ENCODE data around the gene CDK5. TPM values are rescaled to one million over a fixed set of nuclear protein-coding genes. Genes with fewer than 3 reads are reported as not detected.
A peak's percentile ranks its signal among the peaks of the same experiment; 100 is the strongest.

The CDK5 gene
- total RNA-seq, 1 donor, result 17.0 TPM

DNA sequence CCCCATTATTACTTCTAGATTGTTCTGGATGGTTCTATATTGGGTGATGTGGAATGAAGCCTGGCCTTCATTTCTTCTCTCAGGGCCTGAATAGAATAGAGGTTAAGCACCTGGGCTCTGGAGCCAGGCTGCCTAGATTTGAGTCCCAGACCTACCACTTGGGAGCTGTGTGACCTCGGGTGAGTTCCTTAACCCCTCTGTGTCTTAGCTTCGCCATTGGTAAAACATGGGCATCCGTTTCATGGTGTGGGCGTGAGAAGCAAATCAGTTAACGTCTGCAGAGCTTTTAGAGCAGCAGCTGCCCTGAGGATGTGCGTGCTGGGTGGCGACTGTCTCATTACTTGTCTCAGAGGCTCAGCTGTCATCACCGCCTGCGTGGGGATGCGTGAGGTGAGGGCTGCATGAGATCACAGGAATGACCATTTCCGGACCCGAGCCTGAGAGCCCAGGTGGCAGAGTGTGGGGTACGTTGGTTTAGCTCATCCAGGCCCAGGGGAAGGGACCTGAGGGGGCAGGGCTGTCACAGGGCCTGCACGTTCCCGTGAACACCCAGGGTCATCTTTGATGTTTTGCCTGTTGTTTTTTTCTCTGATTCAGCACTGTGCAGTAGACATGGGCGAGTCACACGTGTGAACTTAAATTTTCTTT, 38.3 kb upstream of the CDK5 start:
- Histone ChIP-seq H3K9me3 (ENCODE audit: low read depth, low read length) (no peaks in the 10 kb centered on the region), H3K79me2 (ENCODE audit: insufficient read depth, low read length) (peaks cover 92% of the 10 kb centered on the region), H3K36me3 (ENCODE audit: insufficient read depth, low read length) (peaks cover 7% of the 10 kb centered on the region), H4K20me1 (ENCODE audit: insufficient read depth, low read length) (peaks cover 78% of the 10 kb centered on the region), H3K4me1 (ENCODE audit: insufficient read depth, low read length) (no peaks in the 10 kb centered on the region), H3K4me3 (ENCODE audit: insufficient read depth, low read length) (no peak overlapping the region), H3K27ac (ENCODE audit: low read depth, low read length) (no peak overlapping the region), H3K27me3 (ENCODE audit: insufficient read depth, low read length) (no peaks in the 10 kb centered on the region), H2AFZ (ENCODE audit: low read length) (no peak overlapping the region), H3K4me2 (ENCODE audit: insufficient read depth, low read length) (no peak overlapping the region)
- peak; percentile 76 for DNase-seq (ENCODE audit: insufficient read length, low spot score, missing footprints)
- TF ChIP-seq, protein P1, sequence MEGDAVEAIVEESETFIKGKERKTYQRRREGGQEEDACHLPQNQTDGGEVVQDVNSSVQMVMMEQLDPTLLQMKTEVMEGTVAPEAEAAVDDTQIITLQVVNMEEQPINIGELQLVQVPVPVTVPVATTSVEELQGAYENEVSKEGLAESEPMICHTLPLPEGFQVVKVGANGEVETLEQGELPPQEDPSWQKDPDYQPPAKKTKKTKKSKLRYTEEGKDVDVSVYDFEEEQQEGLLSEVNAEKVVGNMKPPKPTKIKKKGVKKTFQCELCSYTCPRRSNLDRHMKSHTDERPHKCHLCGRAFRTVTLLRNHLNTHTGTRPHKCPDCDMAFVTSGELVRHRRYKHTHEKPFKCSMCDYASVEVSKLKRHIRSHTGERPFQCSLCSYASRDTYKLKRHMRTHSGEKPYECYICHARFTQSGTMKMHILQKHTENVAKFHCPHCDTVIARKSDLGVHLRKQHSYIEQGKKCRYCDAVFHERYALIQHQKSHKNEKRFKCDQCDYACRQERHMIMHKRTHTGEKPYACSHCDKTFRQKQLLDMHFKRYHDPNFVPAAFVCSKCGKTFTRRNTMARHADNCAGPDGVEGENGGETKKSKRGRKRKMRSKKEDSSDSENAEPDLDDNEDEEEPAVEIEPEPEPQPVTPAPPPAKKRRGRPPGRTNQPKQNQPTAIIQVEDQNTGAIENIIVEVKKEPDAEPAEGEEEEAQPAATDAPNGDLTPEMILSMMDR (IDR thresholded peaks at IDR 0.05; ENCODE audit: extremely low read depth, low read depth, low read length), result no peak

DNA sequence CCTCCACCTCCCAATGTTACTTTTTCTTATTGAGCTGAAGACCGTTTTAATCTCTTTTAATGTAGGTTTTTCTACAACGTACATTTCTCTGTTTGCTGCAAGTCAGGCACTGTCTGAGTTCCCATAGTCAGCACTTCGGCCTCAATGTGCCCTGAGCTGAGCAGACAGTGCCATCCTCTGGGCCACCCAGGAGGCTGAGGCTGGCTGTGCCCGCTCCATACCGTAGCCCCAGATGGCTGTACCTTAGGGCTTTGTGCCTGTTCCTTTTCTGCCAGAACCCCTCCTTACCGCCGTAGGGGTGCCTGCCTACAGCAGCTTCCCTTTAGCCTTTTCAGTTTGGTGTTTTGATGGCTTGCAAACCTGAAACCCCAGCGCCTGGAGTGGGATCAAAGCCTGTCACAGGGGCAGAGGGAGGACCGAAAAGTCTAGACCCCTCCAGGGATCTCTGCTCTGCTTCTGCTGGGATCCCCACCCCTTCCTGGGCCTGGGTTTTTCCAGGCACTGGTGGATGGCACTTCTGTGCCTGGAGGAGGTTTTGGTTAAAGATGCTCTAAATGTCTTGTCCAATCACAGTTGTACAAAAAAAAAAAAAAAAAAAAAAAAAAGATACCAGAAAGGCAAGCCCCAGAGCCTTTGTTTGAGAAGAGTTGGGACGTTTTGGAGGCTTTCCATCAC, 37.6 kb upstream of the CDK5 start:
- H4K20me1 ChIP-seq (ENCODE audit: insufficient read depth, low read length), result peaks cover 78% of the 10 kb centered on the region
- H3K9me3 ChIP-seq (ENCODE audit: low read depth, low read length), result no peaks in the 10 kb centered on the region
- H3K36me3 ChIP-seq (ENCODE audit: insufficient read depth, low read length), result peaks cover 7% of the 10 kb centered on the region
- peaks cover 91% of the 10 kb centered on the region for H3K79me2 ChIP-seq (ENCODE audit: insufficient read depth, low read length)
- peak; percentile 73 for DNase-seq (ENCODE audit: insufficient read length, low spot score, missing footprints)
- no peak overlapping the region for H2AFZ ChIP-seq (ENCODE audit: low read length)
- no peak overlapping the region for H3K27ac ChIP-seq (ENCODE audit: low read depth, low read length)
- no peak overlapping the region for H3K4me2 ChIP-seq (ENCODE audit: insufficient read depth, low read length)
- H3K4me1 ChIP-seq (ENCODE audit: insufficient read depth, low read length), result no peaks in the 10 kb centered on the region
- H3K27me3 ChIP-seq (ENCODE audit: insufficient read depth, low read length), result no peaks in the 10 kb centered on the region
- no peak overlapping the region for H3K4me3 ChIP-seq (ENCODE audit: insufficient read depth, low read length)
- TF ChIP-seq, protein P1 (IDR thresholded peaks at IDR 0.05; ENCODE audit: extremely low read depth, low read depth, low read length), result no peak

DNA sequence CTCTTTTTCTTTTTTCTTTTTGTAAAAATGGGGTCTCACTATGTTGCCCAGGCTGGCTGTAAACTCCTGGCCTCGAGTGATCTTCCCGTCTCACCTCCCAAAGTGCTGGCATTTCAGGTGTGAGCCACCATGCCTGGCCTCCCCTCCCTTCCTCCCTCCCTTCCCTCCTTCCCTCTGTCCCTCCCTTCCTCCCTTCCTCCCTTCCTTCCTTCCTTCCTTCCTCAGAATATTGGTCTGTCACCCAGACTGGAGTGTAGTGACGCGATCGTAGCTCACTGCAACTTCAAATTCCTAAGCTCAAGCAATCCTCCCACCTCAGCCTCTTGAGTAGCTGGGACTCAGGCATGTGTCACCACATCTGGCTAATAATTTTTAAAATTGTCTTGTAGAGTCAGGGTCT, 37.0 kb upstream of the CDK5 start:
- H3K4me2 ChIP-seq (ENCODE audit: insufficient read depth, low read length), result no peak overlapping the region
- H3K36me3 ChIP-seq (ENCODE audit: insufficient read depth, low read length), result peaks cover 7% of the 10 kb centered on the region
- H3K79me2 ChIP-seq (ENCODE audit: insufficient read depth, low read length), result peaks cover 91% of the 10 kb centered on the region
- H4K20me1 ChIP-seq (ENCODE audit: insufficient read depth, low read length), result peaks cover 78% of the 10 kb centered on the region
- TF ChIP-seq, protein P1 (IDR thresholded peaks at IDR 0.05; ENCODE audit: extremely low read depth, low read depth, low read length), result no peak
- peaks cover 2% of the 10 kb centered on the region for H3K4me1 ChIP-seq (ENCODE audit: insufficient read depth, low read length)
- H3K9me3 ChIP-seq (ENCODE audit: low read depth, low read length), result no peaks in the 10 kb centered on the region
- no peaks in the 10 kb centered on the region for H3K27me3 ChIP-seq (ENCODE audit: insufficient read depth, low read length)
- no peak overlapping the region for H2AFZ ChIP-seq (ENCODE audit: low read length)
- no peak for DNase-seq (ENCODE audit: insufficient read length, low spot score, missing footprints)
- H3K4me3 ChIP-seq (ENCODE audit: insufficient read depth, low read length), result no peak overlapping the region
- H3K27ac ChIP-seq (ENCODE audit: low read depth, low read length), result no peak overlapping the region

DNA sequence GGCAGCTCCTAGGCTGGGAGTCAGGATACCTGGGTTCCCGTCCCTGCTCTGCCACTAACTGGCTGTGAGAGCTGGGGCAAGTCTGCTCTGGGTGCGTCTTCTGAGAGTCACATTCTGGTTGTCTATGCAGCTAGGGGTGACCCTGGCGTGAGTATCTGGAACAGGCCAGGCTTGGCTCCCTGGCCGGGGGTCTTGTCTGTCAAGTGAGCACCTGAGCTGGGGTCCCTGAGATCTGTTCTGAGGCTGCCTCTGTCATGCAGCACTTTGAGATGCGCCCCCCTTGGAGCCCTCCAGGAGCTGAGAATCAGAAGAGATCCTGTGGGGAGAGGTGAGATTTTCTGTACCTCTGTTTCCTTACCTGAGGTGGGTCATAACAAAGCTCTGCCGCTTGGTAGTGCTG, 36.1 kb upstream of the CDK5 start:
- Histone ChIP-seq H3K79me2 (ENCODE audit: insufficient read depth, low read length) (peaks cover 95% of the 10 kb centered on the region), H3K4me3 (ENCODE audit: insufficient read depth, low read length) (no peak overlapping the region), H3K36me3 (ENCODE audit: insufficient read depth, low read length) (peaks cover 7% of the 10 kb centered on the region), H3K27ac (ENCODE audit: low read depth, low read length) (no peak overlapping the region), H3K4me2 (ENCODE audit: insufficient read depth, low read length) (no peak overlapping the region), H3K9me3 (ENCODE audit: low read depth, low read length) (no peaks in the 10 kb centered on the region), H3K4me1 (ENCODE audit: insufficient read depth, low read length) (peaks cover 11% of the 10 kb centered on the region), H4K20me1 (ENCODE audit: insufficient read depth, low read length) (peaks cover 81% of the 10 kb centered on the region), H2AFZ (ENCODE audit: low read length) (no peak overlapping the region), H3K27me3 (ENCODE audit: insufficient read depth, low read length) (no peaks in the 10 kb centered on the region)
- DNase-seq (ENCODE audit: insufficient read length, low spot score, missing footprints), result no peak
- TF ChIP-seq, protein P1 (IDR thresholded peaks at IDR 0.05; ENCODE audit: extremely low read depth, low read depth, low read length), result no peak
